Thyroid gland (tissue), 4 donors: Measurements from ENCODE around the gene LRP11.

Source experiments
- POLR2A ChIP-seq, 2 donors: fragments of 450-650 bp; IDR thresholded peaks; one replicate each; pipeline ENCODE4 v1.6.1; 2017; ENCODE audit warnings: antibody characterized with exemption in 2 of 2, mild to moderate bottlenecking in 2 of 2, moderate library complexity in 1 of 2
- TF ChIP-seq, protein P1 (sequence below), 6 experiments: fragments of 200-600 bp in 3 of 6; fragments of 450-650 bp in 3 of 6; sonication (generic) in 3 of 6; IDR thresholded peaks; one replicate each; pipeline ENCODE4 v1.5.1; 2016 to 2019; ENCODE audit warnings: antibody characterized with exemption in 6 of 6, mild to moderate bottlenecking in 2 of 6, inconsistent platforms in 1 of 6, moderate library complexity in 1 of 6

DNA sequence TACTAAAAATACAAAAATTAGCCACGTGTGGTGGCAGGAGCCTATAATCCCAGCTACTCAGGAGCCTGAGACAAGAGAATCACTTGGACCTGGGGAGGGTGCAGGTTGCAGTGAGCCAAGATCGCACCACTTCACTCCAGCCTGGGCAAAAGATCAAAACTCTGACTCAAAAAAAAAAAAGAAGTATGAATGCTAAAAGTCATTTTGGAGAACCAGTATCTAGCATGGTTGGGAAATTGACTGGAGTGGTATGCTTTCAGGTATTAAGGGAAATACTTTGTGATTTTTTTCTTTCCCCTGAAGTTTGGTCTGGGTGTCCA, 84.6 kb downstream of the LRP11 start:
- TF ChIP-seq, protein P1, sequence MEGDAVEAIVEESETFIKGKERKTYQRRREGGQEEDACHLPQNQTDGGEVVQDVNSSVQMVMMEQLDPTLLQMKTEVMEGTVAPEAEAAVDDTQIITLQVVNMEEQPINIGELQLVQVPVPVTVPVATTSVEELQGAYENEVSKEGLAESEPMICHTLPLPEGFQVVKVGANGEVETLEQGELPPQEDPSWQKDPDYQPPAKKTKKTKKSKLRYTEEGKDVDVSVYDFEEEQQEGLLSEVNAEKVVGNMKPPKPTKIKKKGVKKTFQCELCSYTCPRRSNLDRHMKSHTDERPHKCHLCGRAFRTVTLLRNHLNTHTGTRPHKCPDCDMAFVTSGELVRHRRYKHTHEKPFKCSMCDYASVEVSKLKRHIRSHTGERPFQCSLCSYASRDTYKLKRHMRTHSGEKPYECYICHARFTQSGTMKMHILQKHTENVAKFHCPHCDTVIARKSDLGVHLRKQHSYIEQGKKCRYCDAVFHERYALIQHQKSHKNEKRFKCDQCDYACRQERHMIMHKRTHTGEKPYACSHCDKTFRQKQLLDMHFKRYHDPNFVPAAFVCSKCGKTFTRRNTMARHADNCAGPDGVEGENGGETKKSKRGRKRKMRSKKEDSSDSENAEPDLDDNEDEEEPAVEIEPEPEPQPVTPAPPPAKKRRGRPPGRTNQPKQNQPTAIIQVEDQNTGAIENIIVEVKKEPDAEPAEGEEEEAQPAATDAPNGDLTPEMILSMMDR (IDR thresholded peaks at IDR 0.05), result no peak
- no peak for TF ChIP-seq POLR2A (IDR thresholded peaks at IDR 0.05)
